Omental fat pad (tissue), 4 donors: ENCODE data around the gene PHKA2. TPM values are rescaled to one million over a fixed set of nuclear protein-coding genes. Genes with fewer than 3 reads are reported as not detected.

Experiments
- ATAC-seq: fragments of 150-250 bp; one replicate; pipeline ENCODE4 v1.9.1; 2016; ENCODE audit warnings: mild to moderate bottlenecking, moderate library complexity; ENCODE audit not compliant: low FRiP score
- DNase-seq: peaks from one replicate; pipeline ENCODE4 v3.0.0-alpha.2; 2019; ENCODE audit warnings: low spot score
- total RNA-seq, 4 donors: library from RNA; depleted of rRNA; stranded (reverse); fragments of >200 nt; gene quantifications; one replicate each; pipeline ENCODE4 v1.1.0, GENCODE V29; 2016
- TF ChIP-seq, protein P1 (sequence below), 3 donors: fragments of 450-650 bp; IDR thresholded peaks; one replicate each; pipeline ENCODE4 v1.5.1; 2016 to 2017; ENCODE audit warnings: antibody characterized with exemption in 3 of 3, mild to moderate bottlenecking in 3 of 3, moderate library complexity in 2 of 3

Gene PHKA2
- total RNA-seq, 4 donors from 2014 or later = 18.4 to 30.6 (median 19.9) TPM

DNA sequence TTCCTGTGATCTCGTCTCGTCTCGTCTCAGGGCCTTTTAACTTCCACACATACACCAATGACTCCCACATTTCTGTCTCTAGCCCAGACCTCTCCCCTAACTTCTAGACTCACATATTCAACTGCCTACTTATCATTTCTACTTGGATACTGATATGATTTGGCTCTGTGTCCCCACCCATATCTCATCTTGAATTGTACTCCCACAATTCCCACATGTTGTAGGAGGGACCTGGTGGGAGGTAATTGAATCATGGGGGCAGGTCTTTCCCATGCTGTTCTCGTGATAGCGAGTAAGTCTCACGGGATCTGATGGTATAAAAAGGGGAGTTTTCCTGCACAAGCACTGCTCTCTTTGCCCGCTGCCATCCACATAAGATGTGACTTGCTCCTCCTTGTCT lies 8.9 kb downstream of the PHKA2 start:
- TF ChIP-seq, protein P1, sequence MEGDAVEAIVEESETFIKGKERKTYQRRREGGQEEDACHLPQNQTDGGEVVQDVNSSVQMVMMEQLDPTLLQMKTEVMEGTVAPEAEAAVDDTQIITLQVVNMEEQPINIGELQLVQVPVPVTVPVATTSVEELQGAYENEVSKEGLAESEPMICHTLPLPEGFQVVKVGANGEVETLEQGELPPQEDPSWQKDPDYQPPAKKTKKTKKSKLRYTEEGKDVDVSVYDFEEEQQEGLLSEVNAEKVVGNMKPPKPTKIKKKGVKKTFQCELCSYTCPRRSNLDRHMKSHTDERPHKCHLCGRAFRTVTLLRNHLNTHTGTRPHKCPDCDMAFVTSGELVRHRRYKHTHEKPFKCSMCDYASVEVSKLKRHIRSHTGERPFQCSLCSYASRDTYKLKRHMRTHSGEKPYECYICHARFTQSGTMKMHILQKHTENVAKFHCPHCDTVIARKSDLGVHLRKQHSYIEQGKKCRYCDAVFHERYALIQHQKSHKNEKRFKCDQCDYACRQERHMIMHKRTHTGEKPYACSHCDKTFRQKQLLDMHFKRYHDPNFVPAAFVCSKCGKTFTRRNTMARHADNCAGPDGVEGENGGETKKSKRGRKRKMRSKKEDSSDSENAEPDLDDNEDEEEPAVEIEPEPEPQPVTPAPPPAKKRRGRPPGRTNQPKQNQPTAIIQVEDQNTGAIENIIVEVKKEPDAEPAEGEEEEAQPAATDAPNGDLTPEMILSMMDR (IDR thresholded peaks at IDR 0.05) = no peak
- ATAC-seq = no peak
- no peak for DNase-seq

DNA sequence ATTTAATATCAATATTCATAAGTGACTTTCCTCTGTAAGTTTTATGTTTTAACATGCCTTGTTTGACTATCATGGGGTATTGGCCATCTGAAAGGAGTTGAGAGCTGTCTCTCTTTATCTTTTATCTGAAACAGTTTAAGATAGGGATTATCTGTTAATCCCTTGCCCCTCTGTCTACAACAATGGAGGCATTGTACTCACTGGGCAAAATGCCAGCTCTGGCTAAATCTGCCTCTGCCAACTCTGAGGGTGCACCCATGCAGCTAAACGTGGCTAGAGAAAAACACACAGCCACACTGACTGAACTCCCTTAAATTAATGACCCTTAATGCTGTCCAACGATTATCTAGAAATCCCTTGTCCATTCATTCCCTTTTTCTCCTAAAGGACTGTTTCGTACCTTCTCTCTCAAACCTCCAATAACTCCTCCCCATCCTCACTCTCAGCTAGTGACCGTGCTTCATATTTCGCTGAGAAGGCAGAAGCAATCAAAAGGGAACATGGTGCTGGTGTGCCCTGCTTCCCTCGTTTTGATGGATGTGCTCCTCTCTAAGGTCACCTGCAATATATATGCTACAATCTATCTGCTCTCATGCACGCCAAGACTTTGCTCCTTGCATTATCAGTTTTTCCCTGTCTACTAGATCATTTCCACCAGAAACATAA lies 10.3 kb downstream of the PHKA2 start:
- ATAC-seq (no peak), DNase-seq (no peak)
- TF ChIP-seq, protein P1 (IDR thresholded peaks at IDR 0.05) = no peak

DNA sequence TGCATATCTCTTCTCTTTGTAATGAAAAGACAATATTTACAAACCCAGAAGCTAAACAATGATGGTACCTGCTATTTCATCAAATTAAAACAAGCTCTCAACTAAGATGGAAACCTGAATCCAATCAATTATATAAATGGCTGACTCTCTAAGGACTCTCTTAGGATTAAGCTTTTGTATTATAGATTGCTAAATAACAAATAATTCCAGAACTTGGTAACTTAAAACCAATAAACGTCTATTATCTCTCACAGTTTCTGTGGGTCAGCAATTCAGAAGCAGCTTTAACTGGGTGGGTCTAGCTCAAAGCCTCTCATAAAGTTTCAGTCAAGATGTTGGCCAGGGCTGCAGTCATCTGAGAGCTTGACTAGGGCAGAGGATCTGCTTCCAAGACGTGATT lies 12.4 kb downstream of the PHKA2 start:
- TF ChIP-seq, protein P1 (IDR thresholded peaks at IDR 0.05) = no peak
- ATAC-seq = no peak
- no peak for DNase-seq

DNA sequence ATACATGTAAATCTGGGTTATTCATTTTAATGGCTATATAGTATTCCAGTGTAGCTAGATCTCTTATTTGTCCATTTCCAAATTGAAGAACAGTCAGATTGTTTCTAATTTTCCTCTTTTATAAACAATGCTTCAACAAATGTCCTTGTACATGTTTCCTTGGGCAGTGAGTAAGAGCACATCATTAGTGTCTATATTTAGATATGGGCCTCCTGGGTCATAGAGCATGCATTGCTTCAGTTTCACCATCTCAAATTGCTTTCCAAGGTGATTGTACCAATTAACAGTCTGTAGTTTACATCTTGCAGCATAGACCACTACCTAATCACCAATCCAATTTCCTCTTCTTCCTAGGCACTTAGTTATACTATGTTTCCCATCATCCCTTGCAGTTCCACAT lies 13.4 kb downstream of the PHKA2 start:
- no peak for ATAC-seq
- TF ChIP-seq, protein P1 (IDR thresholded peaks at IDR 0.05) = no peak

DNA sequence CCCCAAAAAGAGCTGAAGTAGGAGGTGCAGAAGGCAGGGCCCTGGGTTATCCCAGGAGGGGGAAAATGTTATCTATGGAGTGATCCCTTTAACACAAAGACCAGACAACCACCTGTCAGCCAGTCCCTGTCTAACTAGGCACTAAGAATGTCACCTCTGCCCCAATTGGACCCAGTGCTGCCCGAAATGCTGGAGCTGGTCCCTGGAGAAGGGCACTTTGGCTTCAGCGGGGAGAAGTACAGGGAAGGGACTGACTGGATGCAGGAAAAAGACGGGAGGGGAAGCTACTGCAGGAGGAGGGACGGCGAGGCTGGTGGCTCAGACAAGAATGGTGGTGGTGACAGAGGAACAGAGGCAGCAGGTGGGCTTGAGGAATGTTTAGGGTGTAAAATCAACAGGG lies 17.3 kb downstream of the PHKA2 start:
- no peak for ATAC-seq
- TF ChIP-seq, protein P1 (IDR thresholded peaks at IDR 0.05) = no peak
- no peak for DNase-seq

More for the DNA sequence above, 13.4 kb downstream of the PHKA2 start:
- DNase-seq = no peak

DNA sequence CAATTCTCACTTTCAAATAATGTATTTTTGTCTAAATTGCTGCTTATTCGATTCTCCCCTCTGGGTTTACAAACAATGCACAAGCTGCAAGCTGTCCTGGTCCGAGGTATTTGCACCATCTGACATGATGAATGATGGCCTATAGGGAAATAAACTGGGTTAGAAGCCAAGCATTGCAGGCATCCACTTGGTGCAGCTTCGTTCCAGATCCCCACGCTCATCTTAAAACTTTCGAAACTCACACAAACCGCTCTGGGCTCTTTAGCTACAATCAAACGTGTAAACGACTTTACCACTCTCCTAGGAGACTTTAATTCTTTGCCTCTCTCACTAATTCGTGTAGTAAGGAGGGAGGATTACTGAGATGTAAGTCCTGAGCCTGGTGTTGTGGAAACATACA lies 19.0 kb downstream of the PHKA2 start:
- DNase-seq = no peak
- no peak for ATAC-seq
- TF ChIP-seq, protein P1 (IDR thresholded peaks at IDR 0.05) = no peak

DNA sequence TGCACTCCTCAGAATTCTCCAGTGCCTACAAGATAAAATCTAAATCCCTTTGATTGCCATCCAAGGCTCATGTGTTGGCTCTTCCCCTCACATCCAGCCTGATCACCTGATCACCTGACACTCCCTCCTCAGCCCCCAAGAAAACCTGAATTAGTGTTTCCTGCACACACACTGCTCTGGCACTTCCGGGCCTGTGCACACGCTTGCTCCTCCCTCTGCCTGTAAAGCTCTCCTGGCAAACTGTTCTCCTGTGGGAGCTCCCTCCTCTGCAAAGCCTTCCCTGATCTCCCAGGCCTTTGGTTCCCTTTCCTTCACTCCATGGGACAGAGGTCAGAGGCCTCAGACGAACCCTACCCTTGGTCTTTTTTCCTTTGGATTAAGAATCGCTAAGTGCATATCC lies 19.9 kb downstream of the PHKA2 start:
- no peak for ATAC-seq
- TF ChIP-seq, protein P1 (IDR thresholded peaks at IDR 0.05) = no peak
- no peak for DNase-seq
